HL-60/S4 treated with retinoic acid at 250 ng/mL for 4 days and 3 days (cell line): ENCODE results near the gene ANKRD6.
"Not testable (repeated sequence)": the region's sequence is repeated elsewhere in the genome, so short reads cannot be mapped to it uniquely, and the experiment has no call there.

ENCODE experiments used
- in situ Hi-C: fragments of 300-500 bp; cut with MboI; formaldehyde crosslinking; loops from 2 replicates; pipeline ENCODE4 v1.7.0; 2022; ENCODE audit warnings: low sequenced_read_pairs

ANKRD6 gene

DNA sequence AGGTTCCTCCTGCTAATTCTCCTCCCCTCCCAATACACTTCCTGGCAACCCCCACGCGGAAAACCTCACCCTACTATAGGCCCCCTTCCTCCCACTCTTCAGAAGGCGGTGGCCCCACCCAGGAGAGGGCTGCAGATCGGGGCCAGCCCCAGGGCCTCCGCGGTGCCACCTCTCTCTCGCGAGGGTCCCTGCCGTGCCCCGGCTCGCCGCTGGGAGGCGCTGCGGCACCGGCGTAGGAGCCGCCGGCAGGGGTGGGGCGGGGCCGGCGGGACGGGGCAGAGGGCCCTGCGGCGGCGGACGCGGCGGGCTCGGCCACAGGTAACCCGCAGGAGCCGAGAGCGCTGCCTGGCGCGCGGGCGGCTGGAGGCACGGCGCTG lies at the start of gene ANKRD6:
ANKRD6 (plus strand) TSS at position 278 of the 377 bp plus-strand sequence. CDS start 133,825 bp downstream, outside the sequence.
- in situ Hi-C loops: loop anchor here (25.0 kb wide), 2 partner anchors 179 to 1054 kb away; no protein-coding TSS in a partner anchor

DNA sequence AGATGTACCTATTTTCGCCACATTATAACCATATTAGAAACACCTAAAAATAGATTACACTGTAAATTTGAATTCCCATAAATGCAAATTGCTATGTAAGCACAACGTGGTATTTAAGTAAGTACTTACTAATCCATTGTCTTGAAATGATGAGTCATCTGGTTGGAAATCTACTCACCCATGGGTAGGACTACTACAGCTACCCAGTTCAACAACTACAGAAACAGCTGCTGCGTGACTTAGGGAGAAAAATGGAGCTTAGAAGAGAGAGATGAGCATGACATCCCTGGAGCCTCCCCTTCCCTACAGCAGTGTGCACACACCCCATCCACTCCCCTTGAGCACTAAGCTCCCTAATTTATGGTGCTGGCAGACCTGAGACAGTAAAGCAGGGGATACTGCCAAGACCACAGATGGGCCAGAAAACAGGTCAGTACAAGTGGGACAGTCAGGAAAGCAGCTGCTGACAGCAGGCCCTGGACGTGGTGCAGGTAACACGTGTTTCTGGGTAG lies 47.7 kb upstream of the ANKRD6 start:
- in situ Hi-C loops: no loop called here

DNA sequence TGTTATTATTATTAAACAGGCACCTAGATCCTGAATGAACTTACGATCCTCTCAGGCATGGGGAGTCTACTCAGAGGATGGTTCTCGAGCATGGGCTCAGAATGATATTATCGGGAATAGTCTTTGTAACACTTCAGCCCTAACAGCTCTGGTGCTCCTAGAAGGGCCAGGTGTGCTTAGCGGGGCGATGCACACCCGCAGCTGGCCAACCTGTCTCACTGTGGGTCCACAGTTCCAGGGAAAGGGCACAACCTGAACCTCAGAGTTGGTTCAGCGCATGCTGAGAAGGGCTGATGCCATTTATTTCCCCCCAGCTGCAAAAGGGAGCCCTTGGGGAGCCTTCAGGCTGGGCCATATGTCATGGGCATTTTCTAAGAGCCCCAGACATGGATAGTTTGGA lies 47.1 kb upstream of the ANKRD6 start:
- in situ Hi-C loops: no loop called here

DNA sequence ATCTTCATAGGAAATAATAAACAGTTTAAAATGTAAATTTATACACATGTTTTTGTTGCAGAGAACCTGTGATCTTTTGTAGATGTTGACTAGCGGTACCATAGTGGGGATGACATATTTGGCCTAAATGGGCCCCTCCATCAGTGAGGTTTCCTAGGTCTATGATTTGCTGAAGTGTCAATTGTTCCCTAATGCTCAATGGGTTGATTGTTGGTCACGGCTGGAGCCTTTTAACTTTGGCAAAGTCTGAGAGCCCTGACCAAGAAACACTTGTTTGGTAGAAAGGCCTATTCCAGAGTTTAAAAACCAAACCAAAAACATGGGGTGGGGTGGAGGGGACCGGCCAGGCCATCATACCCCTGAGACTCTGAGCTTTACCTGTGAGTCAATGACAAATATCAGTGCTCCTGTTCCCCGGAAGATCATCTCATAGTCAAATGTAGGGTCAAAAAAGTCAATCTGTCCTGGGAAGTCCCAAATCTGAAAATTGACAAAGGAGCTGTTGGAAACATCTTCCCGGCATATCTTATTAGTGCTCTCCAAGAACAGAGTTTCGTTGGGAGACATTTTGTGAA lies 45.9 kb upstream of the ANKRD6 start:
- in situ Hi-C loops: no loop called here

DNA sequence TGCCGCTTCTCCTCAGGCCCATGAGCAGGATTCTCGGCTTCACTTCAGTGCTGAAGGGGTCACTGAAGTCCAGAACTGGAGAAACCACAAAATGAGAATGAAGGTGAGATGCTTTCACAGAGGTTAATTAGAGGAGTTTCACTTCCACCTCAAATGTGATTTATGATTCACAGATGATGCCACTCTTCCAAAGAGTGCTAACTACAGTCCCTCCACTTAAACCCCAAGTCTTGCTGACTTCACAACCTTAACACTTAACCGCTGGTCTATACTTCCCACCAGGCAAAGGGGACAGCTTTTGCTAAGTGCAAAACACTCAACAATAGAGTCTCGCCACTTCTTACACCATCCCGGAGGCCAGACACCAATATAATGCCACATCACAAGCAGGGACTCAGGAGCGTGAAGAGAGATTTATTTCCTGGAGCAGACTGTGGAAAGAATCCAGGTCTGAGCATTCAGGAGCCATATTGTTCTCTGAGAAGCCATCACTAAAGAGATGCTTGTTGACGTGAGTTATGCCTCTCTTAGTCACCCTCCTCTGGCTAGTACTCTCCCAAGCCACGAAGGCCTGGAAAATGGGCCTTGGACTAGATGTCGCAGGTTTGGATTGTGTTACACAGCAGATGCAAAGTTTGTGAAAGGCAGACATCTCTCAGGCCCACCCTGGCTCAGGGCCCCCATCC lies 45.3 kb upstream of the ANKRD6 start:
- in situ Hi-C loops: no loop called here

DNA sequence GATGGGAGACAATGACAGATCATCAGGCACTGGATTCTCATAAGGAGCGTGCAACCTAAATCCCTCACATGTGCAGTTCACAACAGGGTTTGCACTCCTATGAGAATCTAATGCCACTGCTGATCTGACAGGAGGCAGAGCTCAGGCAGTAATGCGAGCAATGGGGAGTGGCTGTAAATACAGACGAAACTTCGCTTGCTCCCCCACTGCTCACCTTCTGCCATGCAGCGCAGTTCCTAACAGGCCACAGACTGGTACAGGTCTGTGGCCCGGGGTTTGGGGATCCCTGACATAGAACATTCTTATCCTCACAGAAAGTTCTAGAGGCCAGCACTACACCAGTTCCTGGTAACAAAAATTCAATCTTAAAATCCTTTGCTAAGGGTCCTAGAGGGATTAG lies 44.1 kb upstream of the ANKRD6 start:
- in situ Hi-C loops: no loop called here

DNA sequence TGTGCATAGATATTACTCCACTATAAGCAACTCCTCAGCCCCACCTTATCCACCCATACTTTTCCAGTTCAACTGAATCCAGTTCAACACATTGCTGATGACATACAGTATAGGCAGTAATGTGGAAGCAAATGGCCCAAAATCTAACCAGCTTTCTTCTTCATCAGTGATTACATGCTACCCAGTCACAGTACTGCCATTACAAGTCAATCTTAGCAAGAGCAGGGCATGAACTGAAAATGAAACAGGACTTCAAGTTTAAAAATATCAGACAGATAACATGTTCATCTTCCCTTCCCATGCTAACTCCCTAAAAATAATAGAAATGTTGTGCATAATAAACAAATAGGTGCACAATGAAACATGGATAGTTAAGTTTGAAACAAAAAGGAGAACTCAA lies 40.1 kb upstream of the ANKRD6 start:
- in situ Hi-C loops: no loop called here

DNA sequence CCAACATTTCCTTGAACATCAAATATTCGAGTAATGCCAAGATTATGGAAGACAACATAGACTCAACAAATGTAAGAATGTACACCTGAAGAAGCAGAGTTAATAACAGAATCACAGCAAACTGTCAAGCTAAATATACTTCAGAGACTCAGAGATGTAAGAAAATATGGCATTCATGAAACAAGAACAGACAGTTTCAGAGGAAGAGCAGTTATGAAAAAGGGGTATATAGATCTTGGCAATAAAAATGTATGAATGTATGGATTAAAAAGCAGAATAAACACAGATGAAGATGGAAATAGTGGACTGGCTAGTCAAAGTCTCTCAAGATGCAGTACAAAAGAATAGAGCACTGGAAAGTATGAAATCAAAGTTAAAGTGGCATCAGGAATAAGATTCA lies 39.3 kb upstream of the ANKRD6 start:
- in situ Hi-C loops: no loop called here

DNA sequence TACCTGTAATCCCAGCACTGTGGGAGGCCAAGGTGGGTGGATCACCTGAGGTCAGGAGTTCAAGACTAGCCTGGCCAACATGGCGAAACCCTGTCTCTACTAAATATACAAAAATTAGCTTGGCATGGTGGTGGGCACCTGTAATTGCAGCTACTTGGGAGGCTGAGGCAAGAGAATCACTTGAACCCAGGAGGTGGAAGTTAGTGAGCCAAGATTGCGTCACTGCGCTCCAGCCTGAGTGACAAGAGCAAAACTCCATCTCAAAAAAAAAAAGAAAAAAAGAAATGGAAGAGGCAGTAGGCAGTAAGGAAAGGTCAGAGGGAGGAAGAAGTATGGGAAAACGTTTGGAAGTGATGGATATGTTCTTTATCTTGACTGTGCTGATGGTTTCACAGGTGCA lies 35.1 kb upstream of the ANKRD6 start:
- in situ Hi-C loops: not testable (repeated sequence)

DNA sequence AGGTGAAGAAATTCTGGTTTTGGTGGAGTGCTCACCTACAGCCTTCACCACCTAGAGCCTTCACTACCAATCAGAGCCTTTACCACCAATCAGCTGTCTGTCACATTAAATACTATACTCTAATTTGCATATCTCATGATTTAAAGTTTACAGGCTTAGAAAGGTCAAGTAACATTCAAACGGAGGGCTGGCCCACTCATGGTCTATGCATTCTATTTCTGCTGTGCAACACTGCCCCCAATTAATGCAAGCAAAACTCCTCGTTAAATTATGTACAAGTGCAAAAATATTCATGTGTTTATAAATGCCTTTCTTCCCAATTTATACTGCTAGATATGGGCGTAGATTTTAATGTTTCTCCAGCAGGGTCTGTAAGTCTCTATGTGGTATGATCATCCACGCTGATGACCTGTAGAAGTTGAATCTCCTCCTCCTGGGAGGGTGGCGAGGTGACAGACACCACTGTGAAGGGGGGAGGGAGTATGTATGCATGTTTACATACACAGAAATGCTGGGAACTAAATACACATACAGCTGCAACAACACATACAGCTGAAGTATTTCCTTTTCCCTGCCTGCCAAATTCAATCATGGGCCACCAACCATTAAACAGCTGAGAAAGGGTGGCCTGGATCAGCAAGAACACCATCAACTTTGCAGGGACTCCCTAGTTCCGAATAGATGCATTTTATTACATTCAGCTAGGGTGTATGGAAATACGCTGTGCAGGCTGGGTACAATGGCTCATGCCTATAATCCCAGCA lies 34.0 kb upstream of the ANKRD6 start:
- in situ Hi-C loops: no loop called here

DNA sequence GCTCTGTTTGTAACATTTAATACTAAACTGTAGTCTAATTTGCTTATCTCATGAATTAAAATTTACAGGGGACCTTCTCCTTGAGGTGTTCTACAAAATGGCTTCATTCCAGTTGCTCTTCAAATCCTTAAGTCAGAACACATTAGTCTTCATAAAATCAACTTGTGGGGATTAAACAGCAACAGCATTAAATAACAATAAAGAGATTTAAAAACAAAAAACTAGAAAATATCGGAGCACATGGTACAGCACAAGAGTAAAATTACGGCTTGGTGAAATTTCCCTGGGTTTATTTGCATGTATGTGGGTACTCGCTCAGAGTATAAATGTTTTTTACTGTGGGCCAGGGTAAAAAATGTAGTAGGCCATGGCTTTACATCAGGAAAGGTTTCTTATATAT lies 32.9 kb upstream of the ANKRD6 start:
- in situ Hi-C loops: no loop called here

DNA sequence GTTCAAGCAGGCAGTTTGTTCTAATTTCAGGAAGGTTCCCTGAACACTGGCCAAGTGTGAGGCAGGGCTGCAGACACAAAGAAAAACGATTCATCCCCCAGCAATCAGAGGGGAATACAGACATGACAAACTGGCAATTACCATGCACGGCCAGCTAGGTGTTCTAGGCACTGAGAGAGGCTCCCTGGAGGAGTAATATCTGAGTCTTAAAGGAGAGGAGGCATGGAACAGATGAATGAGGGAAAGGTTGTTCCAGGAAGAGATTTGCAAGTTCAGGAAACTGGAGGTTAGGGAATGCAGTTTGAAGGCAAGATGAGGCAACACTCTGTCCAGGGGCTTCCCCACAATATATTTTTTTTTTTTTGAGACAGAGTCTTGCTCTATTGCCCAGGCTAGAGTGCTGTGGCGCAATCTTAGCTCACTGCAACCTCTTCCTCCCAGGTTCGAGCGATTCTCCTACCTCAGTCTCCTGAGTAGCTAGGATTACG lies 32.0 kb upstream of the ANKRD6 start:
- in situ Hi-C loops: no loop called here

DNA sequence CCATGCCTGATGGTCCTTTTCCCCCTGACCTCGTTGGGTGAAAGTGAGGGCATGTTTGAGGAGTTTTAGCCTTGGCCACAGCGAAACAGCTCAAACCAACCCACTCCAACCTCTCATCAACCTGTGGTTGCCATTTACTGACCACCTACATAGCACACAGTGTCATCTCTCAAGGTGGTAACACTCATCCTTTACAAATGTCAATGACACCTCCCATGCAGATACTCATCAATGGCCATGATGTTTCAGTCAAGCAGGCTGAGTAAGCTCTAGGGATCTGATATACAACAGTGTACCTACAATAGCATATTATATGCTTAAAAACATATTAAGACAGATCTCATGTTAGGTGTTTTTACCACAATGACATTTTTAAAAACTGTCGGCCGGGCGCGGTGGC lies 30.2 kb upstream of the ANKRD6 start:
- in situ Hi-C loops: no loop called here

DNA sequence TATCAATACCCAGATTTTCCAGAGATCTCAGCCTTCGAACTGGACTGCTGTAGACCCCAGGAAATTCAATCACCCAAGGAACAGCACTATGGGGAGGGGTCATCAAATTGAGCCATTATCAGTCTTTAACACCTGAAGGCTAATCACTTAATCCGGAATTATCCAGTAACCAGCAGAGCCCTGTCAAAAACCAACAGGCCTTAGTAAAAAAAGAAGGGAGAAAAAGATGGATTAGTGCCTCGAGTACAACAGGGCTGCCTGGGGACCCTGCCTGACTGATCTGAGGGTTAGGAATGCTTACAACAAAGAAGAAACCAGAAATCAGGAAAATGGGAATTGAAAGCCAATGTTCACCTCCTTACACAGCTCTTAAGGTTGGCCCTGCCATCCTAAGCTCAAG lies 28.4 kb upstream of the ANKRD6 start:
- in situ Hi-C loops: no loop called here

DNA sequence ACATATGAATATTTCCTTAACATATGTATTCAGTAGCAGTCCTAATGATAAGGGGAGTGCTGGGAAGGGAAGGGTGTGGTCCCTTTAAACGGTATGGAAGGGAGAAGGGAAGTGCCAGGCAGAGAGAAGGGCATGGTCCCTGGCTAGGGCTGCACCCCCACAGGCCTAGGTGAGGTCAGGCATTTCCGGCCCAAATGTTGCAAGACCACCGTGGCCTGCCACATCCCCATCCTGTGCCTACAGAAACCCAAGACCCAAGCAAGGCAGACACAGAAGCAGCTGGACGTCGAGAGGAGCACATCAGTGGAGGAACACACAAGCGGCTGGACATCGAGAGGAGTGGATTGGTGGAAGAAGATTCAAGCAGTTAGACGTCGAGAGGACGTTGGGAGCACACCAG lies 26.8 kb upstream of the ANKRD6 start:
- in situ Hi-C loops: no loop called here

DNA sequence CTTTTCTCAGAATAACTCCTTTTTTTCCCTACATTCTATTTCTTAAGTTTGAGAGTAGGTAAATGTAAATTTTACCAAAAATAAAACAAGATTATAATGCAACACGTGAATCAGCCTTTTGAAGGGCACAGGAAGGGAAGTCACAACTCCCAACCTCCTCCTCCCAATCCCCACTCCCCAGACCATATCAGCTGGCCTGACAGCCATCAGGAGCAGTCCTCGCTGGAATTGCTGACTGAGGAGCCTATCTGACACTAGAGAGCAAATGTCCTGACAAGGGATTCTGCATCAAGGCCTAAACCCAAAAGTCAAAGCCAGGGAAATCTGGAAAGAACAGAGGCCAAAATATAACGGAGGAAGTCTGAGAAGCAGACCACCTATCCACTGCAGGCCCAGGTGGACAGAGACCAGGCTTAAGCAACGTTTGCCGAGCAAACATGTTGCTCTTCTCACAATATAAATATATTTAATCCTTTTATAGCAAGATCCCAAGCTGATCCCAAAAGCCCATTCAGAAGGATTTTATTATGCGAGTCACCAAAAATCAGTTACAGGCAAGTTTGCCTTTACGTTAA lies 23.4 kb upstream of the ANKRD6 start:
- in situ Hi-C loops: no loop called here

DNA sequence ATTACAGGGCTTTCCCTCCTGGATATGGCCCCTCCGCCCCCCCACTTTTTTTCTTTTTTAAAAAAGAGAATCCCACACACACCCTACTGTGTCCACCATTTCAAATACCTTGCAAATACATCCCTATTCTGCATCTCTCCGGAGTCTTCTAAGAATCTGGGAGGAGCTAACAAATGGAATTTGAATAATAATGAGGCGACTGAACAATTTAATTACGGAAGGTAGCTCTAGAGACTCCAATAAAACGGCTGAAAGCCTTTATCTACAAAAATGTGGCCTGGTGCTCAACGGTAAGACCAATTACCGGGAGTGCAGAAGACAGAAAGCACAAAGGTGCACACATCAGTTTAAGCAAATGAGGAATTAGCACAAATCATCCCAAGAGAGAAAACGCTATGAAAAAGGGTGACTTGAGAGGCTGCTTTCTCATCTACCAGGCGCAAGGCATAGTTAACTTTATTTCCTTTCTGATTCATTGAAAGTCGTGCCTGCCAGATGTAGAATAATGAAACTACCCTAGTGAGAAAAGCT lies 22.7 kb upstream of the ANKRD6 start:
- in situ Hi-C loops: no loop called here

DNA sequence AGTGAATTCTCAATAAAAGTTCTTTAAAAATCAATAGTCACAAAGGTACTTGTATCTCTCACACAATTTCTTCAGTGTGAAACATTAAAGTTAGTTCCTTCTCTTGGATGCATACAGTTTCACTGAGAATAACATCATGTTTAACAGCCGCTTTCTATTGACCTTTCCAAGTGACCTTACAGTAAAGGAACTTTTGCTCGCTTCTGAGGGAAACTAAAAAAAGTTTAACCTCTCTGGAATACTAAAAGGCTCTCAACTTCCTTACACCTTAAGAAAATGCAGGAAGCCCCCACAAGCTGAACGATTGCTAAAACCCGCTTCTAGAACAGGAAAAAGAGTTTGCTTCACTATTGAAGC lies 22.2 kb upstream of the ANKRD6 start:
- in situ Hi-C loops: no loop called here

DNA sequence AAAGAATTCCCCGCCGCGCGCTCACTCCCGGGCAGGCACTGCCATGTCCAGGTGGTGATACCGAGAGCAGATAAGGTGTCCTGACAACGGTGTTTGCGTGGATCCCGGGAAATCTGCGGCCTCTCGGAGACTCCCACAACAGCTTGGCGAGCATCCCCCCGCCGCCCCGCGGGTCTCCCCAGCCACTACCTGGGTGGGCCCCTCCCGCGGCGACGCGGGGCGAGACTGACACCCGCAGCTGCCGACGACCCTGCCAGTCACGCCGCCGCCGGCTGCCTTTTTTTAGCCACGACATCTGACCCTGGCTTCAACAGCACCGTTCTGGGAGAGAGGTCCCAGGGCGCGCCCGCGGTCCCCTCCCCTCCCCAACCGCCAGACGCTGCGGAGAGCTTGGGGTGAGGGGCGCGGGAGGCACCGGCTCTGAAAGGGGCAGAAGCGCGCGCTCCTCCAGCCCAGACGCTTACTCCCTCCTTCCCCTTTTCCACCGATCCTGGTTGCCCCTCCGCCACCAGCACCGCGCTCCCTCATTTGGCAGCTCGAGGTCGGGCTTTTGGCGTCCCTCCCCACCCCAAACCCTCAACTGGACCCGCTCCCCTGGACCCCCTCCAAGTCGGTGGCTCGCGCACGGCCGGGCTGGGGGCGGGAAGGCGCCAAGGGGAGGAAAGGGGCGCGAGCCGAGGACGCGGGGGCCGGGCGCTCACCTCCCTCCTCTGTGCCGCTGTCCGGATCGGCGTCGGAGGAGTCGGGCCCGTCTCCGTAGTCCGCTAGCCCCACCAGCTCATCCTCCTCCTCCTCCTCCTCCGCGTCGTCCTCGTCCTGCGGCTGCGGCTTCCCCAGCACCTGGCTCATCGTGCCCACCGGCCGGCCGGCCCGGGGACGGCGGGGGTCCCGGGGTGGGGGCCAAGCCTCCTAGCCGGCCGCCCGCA lies 21.5 kb upstream of the ANKRD6 start:
- in situ Hi-C loops: no loop called here
